ENCODE data around the gene TUBGCP3. TPM values are rescaled to one million over a fixed set of nuclear protein-coding genes. Genes with fewer than 3 reads are reported as not detected.

The TUBGCP3 gene
- total and polyA plus RNA-seq, 12 donors, result 12.2 to 34.0 (median 21.5) TPM

GRCh38 chr13:112587212-112587763 is 665 bp downstream of the TUBGCP3 start:
- intact Hi-C loops (cut with DNase I), result no loop called here
- WGBS, 4 donors, result 0 to 1% (median 0%) methylated on average over 17 to 42 of the region's 42 CpGs
- peak overlapping the region; percentile 20 to 91 (median 51) for H3K4me3 ChIP-seq
- H3K27ac ChIP-seq, result peak overlapping the region; percentile 84 to 98 (median 95)
- H3K4me1 ChIP-seq (replicated peaks in 1 of 2), result peaks cover 12 to 31% of the 10 kb centered on the region in 2 donors
- DNase-seq, result peak; percentile 91 to 95 (median 92)
- TF ChIP-seq CTCF (IDR thresholded peaks at IDR 0.05) (no peak), POLR2A (IDR thresholded peaks at IDR 0.05) (peak; percentile 19 to 61)
- no peaks in the 10 kb centered on the region for H3K36me3 ChIP-seq (replicated peaks in 1 of 2)
- H3K9me3 ChIP-seq (replicated peaks in 1 of 3), result no peaks in the 10 kb centered on the region
- H3K27me3 ChIP-seq, result no peaks in the 10 kb centered on the region

GRCh38 chr13:112586334-112586960 is 1.5 kb downstream of the TUBGCP3 start:
- Histone ChIP-seq H3K27me3 (no peaks in the 10 kb centered on the region), H3K9me3 (replicated peaks in 1 of 3) (no peaks in the 10 kb centered on the region), H3K27ac (peak overlapping the region in 2 of 5 donors; percentile 95 to 97), H3K36me3 (replicated peaks in 1 of 2) (no peaks in the 10 kb centered on the region), H3K4me3 (peak overlapping the region in 1 of 4 donors; percentile 77), H3K4me1 (replicated peaks in 1 of 2) (peaks cover 12 to 34% of the 10 kb centered on the region in 2 donors)
- no peak for DNase-seq
- TF ChIP-seq POLR2A (IDR thresholded peaks at IDR 0.05) (no peak), CTCF (IDR thresholded peaks at IDR 0.05) (no peak)
- 79 to 87% (median 82%) methylated on average over 6 of the region's 6 CpGs for WGBS, 4 donors
- intact Hi-C loops (cut with DNase I), result no loop called here

GRCh38 chr13:112583592-112584277 is 4.2 kb downstream of the TUBGCP3 start:
- Histone ChIP-seq H3K27ac (peak overlapping the region in 1 of 5 donors; percentile 5), H3K36me3 (replicated peaks in 1 of 2) (no peaks in the 10 kb centered on the region), H3K27me3 (no peaks in the 10 kb centered on the region), H3K9me3 (replicated peaks in 1 of 3) (no peaks in the 10 kb centered on the region), H3K4me1 (replicated peaks in 1 of 2) (peaks cover 18 to 34% of the 10 kb centered on the region in 2 donors), H3K4me3 (no peak overlapping the region)
- DNase-seq, result peak in 6 of 7 donors; percentile 41 to 69 (median 52)
- WGBS, 4 donors, result 79 to 83% (median 80%) methylated on average over 11 of the region's 11 CpGs
- intact Hi-C loops (cut with DNase I), result no loop called here
- TF ChIP-seq POLR2A (IDR thresholded peaks at IDR 0.05) (no peak), CTCF (IDR thresholded peaks at IDR 0.05) (no peak)

GRCh38 chr13:112582263-112582662 is 5.7 kb downstream of the TUBGCP3 start:
- no peaks in the 10 kb centered on the region for H3K9me3 ChIP-seq (replicated peaks in 1 of 3)
- H3K4me1 ChIP-seq (replicated peaks in 1 of 2), result peaks cover 13 to 28% of the 10 kb centered on the region in 2 donors
- H3K27me3 ChIP-seq, result no peaks in the 10 kb centered on the region
- peak overlapping the region in 1 of 5 donors; percentile 21 for H3K27ac ChIP-seq
- WGBS, 4 donors, result 65 to 71% (median 66%) methylated on average over 9 of the region's 9 CpGs
- intact Hi-C loops (cut with DNase I), result no loop called here
- H3K4me3 ChIP-seq, result no peak overlapping the region
- TF ChIP-seq CTCF (IDR thresholded peaks at IDR 0.05) (no peak), POLR2A (IDR thresholded peaks at IDR 0.05) (no peak)
- peak in 1 of 7 donors; percentile 20 for DNase-seq
- no peaks in the 10 kb centered on the region for H3K36me3 ChIP-seq (replicated peaks in 1 of 2)
